Colonic mucosa (tissue), 4 donors: ENCODE results near the gene PNKD. TPM values are rescaled to one million over a fixed set of nuclear protein-coding genes. Genes with fewer than 3 reads are reported as not detected.

Experiments used
- DNase-seq: peaks from one replicate; pipeline ENCODE4 v3.0.0-alpha.2; 2020
- H3K27ac ChIP-seq: fragments of 200-600 bp; one replicate; pipeline ENCODE4 v1.8.0; 2021
- H3K27me3 ChIP-seq: fragments of 200-600 bp; one replicate; pipeline ENCODE4 v1.8.0; 2021
- H3K36me3 ChIP-seq: fragments of 200-600 bp; one replicate; pipeline ENCODE4 v1.8.0; 2021
- H3K4me1 ChIP-seq: fragments of 200-600 bp; one replicate; pipeline ENCODE4 v1.8.0; 2021; ENCODE audit warnings: mild to moderate bottlenecking
- H3K4me3 ChIP-seq: fragments of 200-600 bp; one replicate; pipeline ENCODE4 v1.8.0; 2021
- H3K9ac ChIP-seq, 2 donors: one replicate each; pipeline ENCODE4 v1.7.0; 2013; ENCODE audit warnings: control low read depth in 2 of 2, low read depth in 2 of 2, low read length in 2 of 2
- H3K9me3 ChIP-seq: fragments of 200-600 bp; one replicate; pipeline ENCODE4 v1.8.0; 2021
- intact Hi-C: fragments of 100-400 bp; cut with DNase I; formaldehyde crosslinking; loops from one replicate; pipeline ENCODE4 v1.14.1; 2022
- total RNA-seq, 2 donors: library from RNA; stranded (reverse); fragmentation: NEBNext Ultra II Directional in 1 of 2; extraction: Animal tissue kit (Norgen Biotek cat#: 25700) in 1 of 2; gene quantifications; one replicate each; pipeline ENCODE4 v1.2.1, GENCODE V29; 2021
- TF ChIP-seq, protein P1 (sequence below): fragments of 200-600 bp; IDR thresholded peaks from one replicate; pipeline ENCODE4 v1.8.0; 2022; ENCODE audit warnings: antibody characterized with exemption, mild to moderate bottlenecking
- donor health status: healthy.
- donor health status: DM: no; HTN: no; CAD: no.
- donor health status: DM: no; HTN: no; CAD: no.

The PNKD gene
- total RNA-seq, 2 donors from 2014 or later: 109 to 136 TPM

DNA sequence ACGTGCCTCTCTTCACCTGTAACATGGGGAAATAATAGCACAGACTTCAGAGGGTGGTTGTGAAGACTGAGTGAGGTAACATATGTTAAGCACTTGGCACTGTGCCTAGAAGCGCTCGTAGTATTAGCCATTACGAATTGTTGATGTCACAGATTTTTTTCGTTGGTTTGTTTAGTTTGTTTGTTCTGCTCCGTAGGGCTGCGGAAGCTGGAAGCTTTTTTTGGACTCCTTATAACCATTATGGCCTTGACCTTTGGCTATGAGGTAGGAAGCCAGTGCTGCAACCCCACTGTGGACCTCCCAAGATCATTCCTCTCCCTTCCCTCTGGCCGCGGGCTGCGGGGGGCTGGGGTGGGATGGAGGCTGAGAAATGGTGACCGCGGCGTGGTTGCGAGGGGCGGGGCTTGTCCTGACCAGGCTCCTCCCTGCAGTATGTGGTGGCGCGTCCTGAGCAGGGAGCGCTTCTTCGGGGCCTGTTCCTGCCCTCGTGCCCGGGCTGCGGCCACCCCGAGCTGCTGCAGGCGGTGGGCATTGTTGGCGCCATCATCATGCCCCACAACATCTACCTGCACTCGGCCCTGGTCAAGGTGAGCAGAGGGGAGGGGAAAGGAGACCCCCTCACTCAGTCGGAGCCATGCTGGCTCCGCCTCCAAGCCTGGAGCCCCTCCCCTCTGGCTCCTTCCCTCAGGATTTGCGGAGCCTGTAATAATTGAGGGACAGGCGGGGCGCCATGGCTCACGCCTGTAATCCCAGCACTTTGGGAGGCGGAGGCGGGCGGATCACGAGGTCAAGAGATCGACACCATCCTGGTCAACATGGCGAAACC lies 117.3 kb downstream of the PNKD start:
- no peaks in the 10 kb centered on the region for H3K9me3 ChIP-seq
- H3K4me3 ChIP-seq: peak overlapping the region; percentile 34
- intact Hi-C loops: no loop called here
- no peaks in the 10 kb centered on the region for H3K27me3 ChIP-seq
- no peaks in the 10 kb centered on the region for H3K36me3 ChIP-seq
- TF ChIP-seq, protein P1, sequence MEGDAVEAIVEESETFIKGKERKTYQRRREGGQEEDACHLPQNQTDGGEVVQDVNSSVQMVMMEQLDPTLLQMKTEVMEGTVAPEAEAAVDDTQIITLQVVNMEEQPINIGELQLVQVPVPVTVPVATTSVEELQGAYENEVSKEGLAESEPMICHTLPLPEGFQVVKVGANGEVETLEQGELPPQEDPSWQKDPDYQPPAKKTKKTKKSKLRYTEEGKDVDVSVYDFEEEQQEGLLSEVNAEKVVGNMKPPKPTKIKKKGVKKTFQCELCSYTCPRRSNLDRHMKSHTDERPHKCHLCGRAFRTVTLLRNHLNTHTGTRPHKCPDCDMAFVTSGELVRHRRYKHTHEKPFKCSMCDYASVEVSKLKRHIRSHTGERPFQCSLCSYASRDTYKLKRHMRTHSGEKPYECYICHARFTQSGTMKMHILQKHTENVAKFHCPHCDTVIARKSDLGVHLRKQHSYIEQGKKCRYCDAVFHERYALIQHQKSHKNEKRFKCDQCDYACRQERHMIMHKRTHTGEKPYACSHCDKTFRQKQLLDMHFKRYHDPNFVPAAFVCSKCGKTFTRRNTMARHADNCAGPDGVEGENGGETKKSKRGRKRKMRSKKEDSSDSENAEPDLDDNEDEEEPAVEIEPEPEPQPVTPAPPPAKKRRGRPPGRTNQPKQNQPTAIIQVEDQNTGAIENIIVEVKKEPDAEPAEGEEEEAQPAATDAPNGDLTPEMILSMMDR: no peak
- DNase-seq: peak; percentile 85
- peak overlapping the region; percentile 42 for H3K27ac ChIP-seq
- no peaks in the 10 kb centered on the region for H3K4me1 ChIP-seq
- peak overlapping the region; percentile 72 for H3K9ac ChIP-seq

DNA sequence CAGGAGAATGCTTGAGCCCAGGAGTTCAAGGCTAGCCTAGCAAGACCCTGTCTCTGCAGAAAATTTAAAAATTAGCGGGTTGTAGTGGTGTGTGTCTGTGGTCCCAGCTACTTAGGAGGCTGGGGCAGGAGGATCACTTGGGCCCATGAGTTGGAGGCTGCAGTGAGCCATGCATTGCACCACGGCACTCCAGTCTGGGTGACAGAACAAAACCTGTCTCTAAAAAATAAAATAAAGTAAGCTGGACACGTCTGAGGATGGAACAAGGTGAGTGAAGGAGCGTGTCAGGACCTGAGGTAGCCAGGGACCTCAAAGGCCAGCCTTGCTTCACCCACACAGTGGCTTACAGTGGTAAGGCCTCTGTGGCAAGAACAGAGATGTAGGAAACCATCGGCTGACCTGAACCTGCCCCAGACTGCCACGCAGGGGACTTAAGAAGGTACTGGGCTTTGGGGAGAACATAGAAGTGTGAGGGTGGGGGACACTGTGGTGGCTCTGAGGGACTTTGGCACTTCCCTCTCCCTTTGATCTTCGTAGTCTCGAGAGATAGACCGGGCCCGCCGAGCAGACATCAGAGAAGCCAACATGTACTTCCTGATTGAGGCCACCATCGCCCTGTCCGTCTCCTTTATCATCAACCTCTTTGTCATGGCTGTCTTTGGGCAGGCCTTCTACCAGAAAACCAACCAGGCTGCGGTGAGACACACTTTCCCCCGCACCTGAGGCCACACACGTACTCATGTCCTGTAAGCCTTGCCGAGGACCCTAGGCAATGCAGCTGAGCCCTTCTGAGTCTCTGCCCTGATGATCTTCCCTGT lies 119.2 kb downstream of the PNKD start:
- Histone ChIP-seq H3K27ac (no peak overlapping the region), H3K27me3 (no peaks in the 10 kb centered on the region), H3K36me3 (no peaks in the 10 kb centered on the region), H3K4me3 (no peak overlapping the region), H3K4me1 (no peaks in the 10 kb centered on the region), H3K9ac (no peak overlapping the region), H3K9me3 (no peaks in the 10 kb centered on the region)
- intact Hi-C loops: loop anchor here (5.0 kb wide), 1 partner anchor 87 kb away; no protein-coding TSS in a partner anchor
- DNase-seq: no peak
- TF ChIP-seq, protein P1: no peak

DNA sequence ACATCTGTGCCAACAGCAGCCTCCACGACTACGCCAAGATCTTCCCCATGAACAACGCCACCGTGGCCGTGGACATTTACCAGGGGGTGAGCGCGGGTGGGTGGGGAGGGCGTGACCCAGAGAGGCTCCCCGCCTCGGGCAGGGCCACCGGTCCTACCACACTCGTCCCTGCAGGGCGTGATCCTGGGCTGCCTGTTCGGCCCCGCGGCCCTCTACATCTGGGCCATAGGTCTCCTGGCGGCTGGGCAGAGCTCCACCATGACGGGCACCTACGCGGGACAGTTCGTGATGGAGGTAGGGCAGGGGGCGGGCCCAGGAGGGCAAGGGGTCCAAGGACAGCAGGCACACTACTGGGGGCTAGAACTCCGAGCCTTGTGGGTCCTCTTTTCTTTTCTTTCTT lies 120.9 kb downstream of the PNKD start:
- TF ChIP-seq, protein P1: no peak
- intact Hi-C loops: loop anchor here (5.0 kb wide), 1 partner anchor 89 kb away; no protein-coding TSS in a partner anchor

DNA sequence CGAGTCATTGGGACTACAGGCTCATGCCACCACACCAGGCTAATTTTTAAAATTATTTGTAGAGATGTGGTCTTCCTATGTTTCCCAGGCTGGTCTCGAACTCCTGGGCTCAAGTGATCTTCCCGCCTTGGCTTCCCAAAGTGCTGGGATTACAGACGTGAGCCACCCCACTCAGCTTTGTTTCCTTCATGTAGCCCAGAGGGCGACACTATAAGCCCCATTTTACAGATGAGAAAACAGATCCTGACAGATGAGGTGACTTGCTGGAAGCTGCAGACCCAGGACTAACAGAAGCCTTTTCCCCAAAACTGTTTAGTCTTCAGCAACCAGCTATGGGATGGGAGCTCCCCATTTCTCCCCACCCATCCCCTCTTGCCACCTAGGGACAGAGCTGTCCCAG lies 122.1 kb downstream of the PNKD start:
- no peaks in the 10 kb centered on the region for H3K9me3 ChIP-seq
- TF ChIP-seq, protein P1: no peak
- no peaks in the 10 kb centered on the region for H3K27me3 ChIP-seq
- no peak for DNase-seq
- no peaks in the 10 kb centered on the region for H3K36me3 ChIP-seq
- H3K9ac ChIP-seq: no peak overlapping the region
- no peak overlapping the region for H3K27ac ChIP-seq
- intact Hi-C loops: loop anchor here (5.0 kb wide), 1 partner anchor 90 kb away; no protein-coding TSS in a partner anchor
- H3K4me3 ChIP-seq: no peak overlapping the region
- H3K4me1 ChIP-seq: peaks cover 4% of the 10 kb centered on the region

More for the DNA sequence above, 120.9 kb downstream of the PNKD start:
- no peak overlapping the region for H3K9ac ChIP-seq
- no peaks in the 10 kb centered on the region for H3K27me3 ChIP-seq
- peaks cover 4% of the 10 kb centered on the region for H3K4me1 ChIP-seq
- DNase-seq: no peak
- H3K9me3 ChIP-seq: no peaks in the 10 kb centered on the region
- no peaks in the 10 kb centered on the region for H3K36me3 ChIP-seq
- no peak overlapping the region for H3K27ac ChIP-seq
- H3K4me3 ChIP-seq: no peak overlapping the region

DNA sequence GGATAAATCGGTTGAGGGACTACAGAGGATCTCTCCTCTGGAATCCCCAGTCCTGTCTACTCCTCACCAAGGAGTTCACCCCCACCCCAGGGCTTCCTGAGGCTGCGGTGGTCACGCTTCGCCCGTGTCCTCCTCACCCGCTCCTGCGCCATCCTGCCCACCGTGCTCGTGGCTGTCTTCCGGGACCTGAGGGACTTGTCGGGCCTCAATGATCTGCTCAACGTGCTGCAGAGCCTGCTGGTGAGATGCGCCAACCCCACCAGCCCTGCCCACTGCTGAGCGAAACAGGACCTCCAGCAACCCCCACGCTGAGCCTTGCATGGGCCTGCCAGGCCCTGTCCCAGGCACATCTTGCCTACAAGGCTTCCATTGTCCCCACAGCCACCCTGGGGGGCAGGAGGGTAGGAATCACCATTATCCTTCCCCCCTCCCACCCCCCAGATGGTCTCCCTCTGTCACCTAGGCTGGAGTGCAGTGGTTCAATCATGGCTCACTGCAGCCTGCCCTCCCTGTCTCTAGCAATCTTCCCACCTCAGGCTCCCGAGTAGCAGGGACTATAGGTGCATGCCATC lies 122.7 kb downstream of the PNKD start:
- Histone ChIP-seq H3K4me3 (no peak overlapping the region), H3K27me3 (no peaks in the 10 kb centered on the region), H3K36me3 (no peaks in the 10 kb centered on the region), H3K9ac (no peak overlapping the region), H3K4me1 (peaks cover 4% of the 10 kb centered on the region), H3K27ac (no peak overlapping the region), H3K9me3 (no peaks in the 10 kb centered on the region)
- TF ChIP-seq, protein P1: no peak
- intact Hi-C loops: loop anchor here (5.0 kb wide), 1 partner anchor 91 kb away; no protein-coding TSS in a partner anchor
- no peak for DNase-seq
